Measurements from ENCODE around the gene LRBA.

DNA sequence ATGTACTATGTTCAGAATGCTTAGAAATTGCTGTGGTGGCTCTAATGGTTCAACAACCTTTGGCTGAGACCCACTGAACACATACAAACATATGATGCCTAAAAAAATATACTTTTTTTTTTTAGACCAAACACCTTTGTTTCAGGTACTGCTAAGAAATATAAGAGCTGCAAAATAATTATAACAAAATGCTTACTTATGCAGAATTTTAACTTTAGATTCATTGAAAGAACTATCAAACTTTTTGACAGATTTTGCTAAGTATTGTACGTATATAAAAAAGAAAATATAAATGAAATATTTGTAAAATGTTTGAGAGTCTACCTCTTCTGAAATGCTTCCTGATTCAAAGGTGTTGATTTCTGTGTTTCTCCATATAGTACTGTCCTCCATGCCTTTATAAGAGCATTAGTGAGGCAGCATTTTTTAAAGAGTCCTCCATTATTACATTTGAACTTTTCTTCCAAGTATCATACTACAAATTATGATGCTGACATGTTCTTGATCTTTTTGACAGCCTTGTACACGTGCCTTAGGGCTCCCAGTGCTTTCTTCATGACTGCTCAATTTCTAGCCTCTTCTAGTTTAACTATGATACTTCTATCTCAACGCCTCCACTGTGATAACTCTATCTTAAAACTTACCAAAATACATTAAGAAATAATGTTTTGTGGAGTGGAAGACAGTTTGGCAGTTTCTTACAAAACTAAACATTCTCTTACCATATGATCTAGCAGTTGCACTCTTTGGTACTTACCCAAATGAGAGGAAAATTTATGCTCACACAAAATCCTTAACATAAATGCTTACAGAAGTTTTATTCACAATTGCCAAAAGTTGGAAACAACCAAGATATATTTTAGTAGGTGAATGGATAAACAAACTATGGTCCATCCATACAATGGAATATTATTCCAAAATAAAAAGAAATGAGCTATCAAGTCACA, 645.4 kb downstream of the LRBA start:
- TF ChIP-seq CTCF (IDR thresholded peaks at IDR 0.05 in 4 of 5, conservative IDR thresholded peaks at IDR 0.05 in 1 of 5) (no peak), POLR2A (IDR thresholded peaks at IDR 0.05) (no peak)

All from gastrocnemius medialis (tissue), 4 donors.